Vagina (tissue), 2 donors: ENCODE data around the gene C10orf95.

Experiments used
- POLR2A ChIP-seq, 2 donors: fragments of 450-650 bp; IDR thresholded peaks; one replicate each; pipeline ENCODE4 v1.6.1; 2017; ENCODE audit warnings: antibody characterized with exemption in 2 of 2, mild to moderate bottlenecking in 2 of 2, moderate library complexity in 2 of 2
- POLR2AphosphoS5 ChIP-seq, 2 donors: sonication (generic); formaldehyde crosslinking; IDR thresholded peaks; one replicate each; pipeline ENCODE4 v1.9.0; 2017; ENCODE audit warnings: antibody characterized with exemption in 2 of 2, mild to moderate bottlenecking in 2 of 2, low read depth in 1 of 2; ENCODE audit not compliant: insufficient read depth in 1 of 2
- TF ChIP-seq, protein P1 (sequence below), 3 experiments: fragments of 450-650 bp in 2 of 3; fragments of 200-600 bp in 1 of 3; sonication (generic) in 1 of 3; IDR thresholded peaks; one replicate each; pipeline ENCODE4 v1.5.1; 2017 to 2019; ENCODE audit warnings: antibody characterized with exemption in 3 of 3, mild to moderate bottlenecking in 2 of 3, moderate library complexity in 2 of 3

DNA sequence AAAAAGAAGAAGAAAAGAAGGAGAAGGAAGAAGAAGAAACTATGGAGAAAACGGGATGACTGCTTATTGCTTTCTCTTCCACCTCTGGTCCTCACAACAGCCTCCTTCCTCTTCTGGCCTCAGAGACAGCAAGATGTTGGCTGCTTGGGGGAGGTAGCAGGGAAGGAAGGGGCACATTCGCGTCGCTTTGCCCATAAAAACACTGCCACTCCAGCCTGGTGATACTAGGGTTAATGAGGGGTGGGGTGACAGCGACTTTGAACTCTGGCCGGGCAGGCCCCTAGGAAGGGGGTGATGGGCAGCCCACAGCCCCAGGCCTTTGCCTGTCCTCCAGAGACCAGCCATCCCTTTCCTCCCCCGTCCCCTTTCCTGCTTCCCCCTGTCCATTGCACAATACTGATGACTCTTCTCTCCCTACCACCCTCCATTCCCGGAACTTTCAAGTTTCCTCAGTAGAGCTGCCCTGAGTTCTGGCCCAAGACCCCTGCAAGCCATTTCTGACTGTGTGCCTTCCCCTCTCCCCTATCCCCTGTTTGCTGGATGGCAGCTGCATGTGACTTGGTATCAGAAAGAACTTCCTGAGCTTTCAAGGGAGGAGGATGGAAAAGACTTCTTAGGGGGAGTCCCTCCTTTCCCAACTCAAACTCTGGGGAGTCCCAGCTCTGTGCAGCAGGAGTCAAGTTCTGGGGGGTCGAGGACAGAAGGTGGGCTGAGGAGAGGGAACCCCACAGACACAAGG lies 16.8 kb downstream of the C10orf95 start:
- TF ChIP-seq POLR2A (IDR thresholded peaks at IDR 0.05) (no peak), POLR2AphosphoS5 (IDR thresholded peaks at IDR 0.05; ENCODE audit: insufficient read depth in 1 of 2, low read depth in 1 of 2) (peak in 1 of 2 donors; percentile 12)
- TF ChIP-seq, protein P1, sequence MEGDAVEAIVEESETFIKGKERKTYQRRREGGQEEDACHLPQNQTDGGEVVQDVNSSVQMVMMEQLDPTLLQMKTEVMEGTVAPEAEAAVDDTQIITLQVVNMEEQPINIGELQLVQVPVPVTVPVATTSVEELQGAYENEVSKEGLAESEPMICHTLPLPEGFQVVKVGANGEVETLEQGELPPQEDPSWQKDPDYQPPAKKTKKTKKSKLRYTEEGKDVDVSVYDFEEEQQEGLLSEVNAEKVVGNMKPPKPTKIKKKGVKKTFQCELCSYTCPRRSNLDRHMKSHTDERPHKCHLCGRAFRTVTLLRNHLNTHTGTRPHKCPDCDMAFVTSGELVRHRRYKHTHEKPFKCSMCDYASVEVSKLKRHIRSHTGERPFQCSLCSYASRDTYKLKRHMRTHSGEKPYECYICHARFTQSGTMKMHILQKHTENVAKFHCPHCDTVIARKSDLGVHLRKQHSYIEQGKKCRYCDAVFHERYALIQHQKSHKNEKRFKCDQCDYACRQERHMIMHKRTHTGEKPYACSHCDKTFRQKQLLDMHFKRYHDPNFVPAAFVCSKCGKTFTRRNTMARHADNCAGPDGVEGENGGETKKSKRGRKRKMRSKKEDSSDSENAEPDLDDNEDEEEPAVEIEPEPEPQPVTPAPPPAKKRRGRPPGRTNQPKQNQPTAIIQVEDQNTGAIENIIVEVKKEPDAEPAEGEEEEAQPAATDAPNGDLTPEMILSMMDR (IDR thresholded peaks at IDR 0.05): no peak
